ENCODE data around the gene AFF2.

The AFF2 gene

DNA sequence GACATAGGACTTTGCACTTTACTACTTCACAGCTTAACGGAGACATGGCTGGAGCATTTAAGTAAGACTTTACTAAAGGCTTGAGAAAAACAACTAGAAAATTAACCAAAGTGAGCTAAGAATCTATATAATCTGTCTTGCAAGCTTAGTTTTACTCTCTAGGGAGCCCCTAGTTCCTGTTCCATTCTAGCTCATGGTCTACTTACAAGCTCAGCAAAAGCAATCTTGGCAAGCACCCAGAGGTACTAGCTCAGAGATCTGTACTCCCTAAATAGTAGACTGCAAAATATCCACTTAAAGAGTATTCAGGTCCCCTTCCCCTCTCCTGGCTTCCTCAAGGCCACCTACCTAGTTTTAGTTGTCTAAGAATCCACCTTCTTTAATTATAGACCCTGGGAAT lies 535.7 kb downstream of the AFF2 start:
- DNase-seq, result no peak

DNA sequence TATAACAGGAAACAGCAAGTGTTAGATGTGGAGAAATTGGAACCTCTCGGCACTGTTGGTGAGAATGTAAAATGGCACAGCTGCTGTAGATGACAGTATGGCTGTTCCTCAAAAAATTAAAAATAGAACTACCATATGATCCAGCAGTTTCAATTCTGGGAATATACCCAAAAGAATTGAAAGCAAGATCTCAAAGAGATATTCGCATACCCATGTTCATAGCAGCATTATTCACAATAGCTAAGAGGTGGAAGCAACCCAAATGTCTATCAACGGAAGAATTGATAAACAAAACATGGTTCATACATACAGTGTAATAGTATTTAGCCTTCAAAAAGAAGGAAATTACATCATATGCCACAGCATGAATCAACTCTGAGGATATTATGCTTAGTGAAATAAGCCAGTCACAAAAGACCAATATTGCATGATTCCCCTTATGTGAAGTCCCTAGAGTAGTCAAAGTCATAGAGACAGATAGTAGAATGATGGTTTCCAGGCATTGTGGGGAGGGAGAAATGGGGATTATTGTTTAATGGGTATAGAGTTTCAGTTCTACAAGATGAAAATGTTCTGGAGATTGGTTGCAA lies 537.0 kb downstream of the AFF2 start:
- DNase-seq, result no peak

DNA sequence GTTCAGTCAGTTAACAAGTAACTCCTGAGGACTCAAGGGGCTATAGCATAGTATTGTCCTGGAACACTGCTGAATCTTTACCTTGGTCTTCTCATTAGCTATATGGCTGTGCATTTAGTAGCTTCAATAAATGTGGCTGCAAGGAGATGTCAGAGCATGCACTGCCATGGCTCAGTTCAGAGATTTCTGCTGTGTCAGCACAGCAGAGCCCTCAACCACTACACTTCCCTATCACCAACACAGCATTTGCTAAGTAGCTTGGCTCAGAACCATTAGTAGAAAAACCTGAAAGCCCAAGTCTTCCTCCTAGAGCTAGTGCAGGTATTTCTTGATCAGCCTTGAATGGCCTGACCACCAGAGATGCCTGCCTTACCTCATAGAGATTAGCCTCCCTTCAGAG lies 538.6 kb downstream of the AFF2 start:
- no peak for DNase-seq

DNA sequence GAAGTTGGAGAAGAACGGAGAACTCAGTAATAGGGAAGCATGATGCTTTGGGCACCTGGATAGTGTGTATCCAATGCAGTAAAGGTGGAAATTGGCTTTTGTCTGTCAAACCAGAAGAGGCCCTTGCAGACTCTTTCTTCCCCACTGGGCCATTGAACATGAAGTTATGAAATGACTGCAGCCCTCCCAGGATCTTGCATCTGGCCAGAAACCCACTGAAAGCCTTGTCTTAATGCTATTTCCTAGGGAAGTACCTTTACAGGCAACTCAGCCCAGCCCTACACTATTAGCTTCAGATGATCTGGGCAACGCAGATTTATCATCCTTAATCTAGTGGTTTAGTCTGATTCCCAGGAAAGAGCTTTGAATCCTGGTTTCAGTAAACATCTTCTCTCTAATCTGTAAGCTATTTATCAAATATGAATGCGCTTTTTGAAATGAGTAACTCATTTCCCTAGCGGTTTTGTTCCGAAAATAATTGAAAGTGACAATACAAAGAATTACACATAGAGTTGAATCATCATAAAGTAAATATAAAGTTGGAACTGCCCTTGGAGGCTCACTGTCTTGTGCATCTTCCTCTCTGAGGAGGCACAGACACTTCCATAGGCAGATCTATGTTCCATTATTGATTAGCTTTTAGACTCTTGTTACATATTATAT lies 540.6 kb downstream of the AFF2 start:
- no peak for DNase-seq

DNA sequence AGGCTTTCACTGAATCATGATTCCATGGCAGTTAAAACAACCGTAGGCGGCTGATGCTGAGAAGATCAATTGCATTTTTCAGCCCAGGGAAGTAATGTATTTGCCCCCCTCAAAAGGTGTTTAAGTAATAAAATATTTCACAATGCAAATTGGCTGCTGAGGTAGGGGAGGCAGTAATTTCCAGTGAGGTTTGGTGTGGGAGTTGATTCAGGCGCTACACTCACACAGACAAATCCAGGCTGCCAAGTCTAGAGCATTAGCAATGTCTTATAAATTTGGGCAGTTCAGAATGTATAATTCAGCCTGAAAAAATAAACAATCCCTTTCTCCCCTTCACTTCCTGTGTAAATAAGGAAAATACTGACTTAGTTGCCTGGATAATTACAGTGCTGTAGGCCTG lies 543.0 kb downstream of the AFF2 start:
- no peak for DNase-seq

DNA sequence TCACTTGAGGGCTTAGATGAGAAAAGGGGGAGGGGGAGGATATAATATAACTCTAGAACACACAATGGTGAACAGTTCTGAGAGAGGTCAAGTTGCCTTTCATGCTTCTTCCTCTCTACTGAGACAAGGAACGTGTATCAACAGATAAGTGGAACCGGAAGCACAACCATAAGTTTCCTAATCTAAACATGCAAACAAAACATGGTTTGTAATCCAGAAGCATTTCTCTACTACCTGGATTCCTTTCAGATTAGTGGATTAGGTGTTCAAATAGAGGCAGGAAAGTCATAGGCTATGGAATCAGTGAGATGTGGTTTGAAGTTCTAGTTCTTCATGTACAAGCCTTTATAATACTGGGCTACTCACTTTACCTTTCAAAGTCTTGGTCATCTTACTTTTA lies 544.1 kb downstream of the AFF2 start:
- no peak for DNase-seq

DNA sequence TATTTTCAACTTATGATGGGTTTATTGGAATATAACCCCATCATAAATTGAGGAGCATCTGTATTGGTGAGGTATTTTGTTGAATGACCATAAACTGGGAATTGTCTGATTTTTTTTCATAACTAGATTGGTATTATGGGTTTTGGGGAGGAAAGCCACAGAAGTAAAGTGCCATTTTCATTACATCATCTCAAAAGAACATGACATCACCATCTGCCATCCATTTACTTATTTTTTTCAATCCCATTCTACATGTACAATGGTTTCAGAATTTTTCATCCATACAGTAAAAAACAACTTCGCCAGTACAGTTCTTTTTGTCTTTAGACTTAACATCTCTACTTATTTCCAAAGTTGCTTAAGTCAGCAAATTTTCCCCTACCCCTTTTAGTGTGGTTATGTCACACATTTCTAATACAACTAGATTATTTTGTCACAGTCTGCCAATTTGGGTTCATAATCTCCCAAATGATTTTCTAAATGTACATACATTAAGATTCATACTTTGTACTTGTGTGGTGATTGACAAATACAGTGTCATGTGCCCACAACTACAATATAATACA lies 545.3 kb downstream of the AFF2 start:
- DNase-seq, result no peak
